Right lobe of liver (tissue), 4 donors: ENCODE results near the gene MAFF.

Experiments used
- CTCF ChIP-seq, 4 donors: fragments of 200-600 bp in 3 of 4; fragments of 450-650 bp in 1 of 4; IDR thresholded peaks; one replicate each; pipeline versions ENCODE4 v1.5.1 to v1.8.0; 2016 to 2022; ENCODE audit warnings: antibody characterized with exemption in 4 of 4, mild to moderate bottlenecking in 2 of 4
- POLR2A ChIP-seq: fragments of 450-650 bp; IDR thresholded peaks from one replicate; pipeline ENCODE4 v1.6.1; 2017; ENCODE audit warnings: antibody characterized with exemption, mild to moderate bottlenecking
- donor health status: DM: no; HTN: no; CAD: no.
- donor health status: DM: no; HTN: no; CAD: no.
- donor health status: DM: no; HTN: yes; CAD: no.

GRCh38 chr22:38215156-38216038 is 13.6 kb downstream of the MAFF start:
- TF ChIP-seq CTCF (IDR thresholded peaks at IDR 0.05) (no peak), POLR2A (no peak)
